Esophagus muscularis mucosa (tissue), 3 donors: ENCODE data around the gene DEPDC4.

Experiments
- POLR2A ChIP-seq: fragments of 450-650 bp; IDR thresholded peaks from one replicate; pipeline ENCODE4 v1.6.1; 2017; ENCODE audit warnings: antibody characterized with exemption, moderate library complexity, mild to moderate bottlenecking, low read depth
- TF ChIP-seq, protein P1 (sequence below), 3 experiments: fragments of 200-600 bp in 2 of 3; fragments of 450-650 bp in 1 of 3; sonication (generic) in 2 of 3; IDR thresholded peaks; one replicate each; pipeline ENCODE4 v1.5.1; 2017 to 2019; ENCODE audit warnings: antibody characterized with exemption in 3 of 3, mild to moderate bottlenecking in 2 of 3, moderate library complexity in 1 of 3

DNA sequence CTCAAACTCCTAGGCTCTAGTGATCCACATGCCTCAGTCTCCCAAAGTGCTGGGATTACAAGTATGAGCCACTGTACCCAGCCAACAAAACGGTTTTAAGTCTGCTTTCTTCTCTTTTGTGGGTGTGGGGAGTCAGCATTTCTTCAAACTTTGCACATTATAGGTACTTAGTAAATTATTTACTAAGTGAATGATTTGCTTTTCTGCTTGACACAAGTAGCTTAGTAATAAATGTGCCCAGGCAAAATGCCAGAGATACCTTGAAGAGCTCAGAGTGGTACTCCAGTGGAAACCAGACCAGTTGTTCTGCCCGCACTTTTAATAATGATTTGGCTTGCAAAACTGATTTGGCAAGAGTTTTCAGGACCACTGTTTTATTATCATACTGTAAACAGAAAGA is 15.0 kb downstream of the DEPDC4 start:
- TF ChIP-seq, protein P1, sequence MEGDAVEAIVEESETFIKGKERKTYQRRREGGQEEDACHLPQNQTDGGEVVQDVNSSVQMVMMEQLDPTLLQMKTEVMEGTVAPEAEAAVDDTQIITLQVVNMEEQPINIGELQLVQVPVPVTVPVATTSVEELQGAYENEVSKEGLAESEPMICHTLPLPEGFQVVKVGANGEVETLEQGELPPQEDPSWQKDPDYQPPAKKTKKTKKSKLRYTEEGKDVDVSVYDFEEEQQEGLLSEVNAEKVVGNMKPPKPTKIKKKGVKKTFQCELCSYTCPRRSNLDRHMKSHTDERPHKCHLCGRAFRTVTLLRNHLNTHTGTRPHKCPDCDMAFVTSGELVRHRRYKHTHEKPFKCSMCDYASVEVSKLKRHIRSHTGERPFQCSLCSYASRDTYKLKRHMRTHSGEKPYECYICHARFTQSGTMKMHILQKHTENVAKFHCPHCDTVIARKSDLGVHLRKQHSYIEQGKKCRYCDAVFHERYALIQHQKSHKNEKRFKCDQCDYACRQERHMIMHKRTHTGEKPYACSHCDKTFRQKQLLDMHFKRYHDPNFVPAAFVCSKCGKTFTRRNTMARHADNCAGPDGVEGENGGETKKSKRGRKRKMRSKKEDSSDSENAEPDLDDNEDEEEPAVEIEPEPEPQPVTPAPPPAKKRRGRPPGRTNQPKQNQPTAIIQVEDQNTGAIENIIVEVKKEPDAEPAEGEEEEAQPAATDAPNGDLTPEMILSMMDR (IDR thresholded peaks at IDR 0.05) = no peak
- no peak for TF ChIP-seq POLR2A
